Measurements from ENCODE around the gene FER1L5. TPM values are rescaled to one million over a fixed set of nuclear protein-coding genes. Genes with fewer than 3 reads are reported as not detected.

The FER1L5 gene
- total and polyA plus RNA-seq, 2 donors (not counting 1 experiment from before 2014, with no cell fraction given), result 0.24 to 0.50 TPM

- Histone ChIP-seq H3K4me2 (ENCODE audit: extremely low read depth, insufficient read depth, low read length) (no peak overlapping the region), H3K79me2 (ENCODE audit: control insufficient read depth, insufficient read depth, low read length) (no peaks in the 10 kb centered on the region), H3K36me3 (ENCODE audit: control insufficient read depth, insufficient read depth, low read length) (peaks cover 3% of the 10 kb centered on the region)
Observed at GRCh38 chr2:96734880-96735583, 92.5 kb downstream of the FER1L5 start.

GRCh38 chr2:96737251-96737650, 94.7 kb downstream of the FER1L5 start:
- no peak overlapping the region for H3K9ac ChIP-seq (ENCODE audit: insufficient read depth, low read length)
- DNase-seq (ENCODE audit: low read depth in 2 of 2), result no peak
- H3K9me3 ChIP-seq (ENCODE audit: control insufficient read depth, insufficient read depth, low read depth, low read length), result no peaks in the 10 kb centered on the region
- H4K20me1 ChIP-seq (ENCODE audit: control insufficient read depth, extremely low read depth, insufficient read depth, low read length), result no peaks in the 10 kb centered on the region
- peaks cover 3% of the 10 kb centered on the region for H3K36me3 ChIP-seq (ENCODE audit: control insufficient read depth, insufficient read depth, low read length)
- no peak overlapping the region for H2AFZ ChIP-seq (ENCODE audit: low read length)
- no peak overlapping the region for H3K4me3 ChIP-seq (replicated peaks in 1 of 4; ENCODE audit: control extremely low read depth in 1 of 4, insufficient read depth in 1 of 4, low read depth in 3 of 4, low read length in 4 of 4)
- no peaks in the 10 kb centered on the region for H3K79me2 ChIP-seq (ENCODE audit: control insufficient read depth, insufficient read depth, low read length)
- no peaks in the 10 kb centered on the region for H3K27me3 ChIP-seq (ENCODE audit: control insufficient read depth, insufficient read depth, low read length)
- H3K27ac ChIP-seq (ENCODE audit: insufficient read depth, low read length), result no peak overlapping the region
- no peak for TF ChIP-seq CTCF (conservative IDR thresholded peaks at IDR 0.05 in 1 of 2, IDR thresholded peaks at IDR 0.05 in 1 of 2; ENCODE audit: low read depth in 1 of 2, low read length in 2 of 2)
- no peak for TF ChIP-seq EZH2 (IDR thresholded peaks at IDR 0.05; ENCODE audit: low read length, missing control alignments)
- no peak overlapping the region for H3K4me2 ChIP-seq (ENCODE audit: extremely low read depth, insufficient read depth, low read length)
- H3K4me1 ChIP-seq (ENCODE audit: control insufficient read depth, extremely low read depth, insufficient read depth, low read length), result peaks cover 2% of the 10 kb centered on the region

More at GRCh38 chr2:96734880-96735583, 92.5 kb downstream of the FER1L5 start:
- Histone ChIP-seq H3K4me1 (ENCODE audit: control insufficient read depth, extremely low read depth, insufficient read depth, low read length) (no peaks in the 10 kb centered on the region), H3K4me3 (replicated peaks in 1 of 4; ENCODE audit: control extremely low read depth in 1 of 4, insufficient read depth in 1 of 4, low read depth in 3 of 4, low read length in 4 of 4) (peak overlapping the region in 1 of 4 experiments; percentile 11), H3K27ac (ENCODE audit: insufficient read depth, low read length) (no peak overlapping the region), H3K27me3 (ENCODE audit: control insufficient read depth, insufficient read depth, low read length) (no peaks in the 10 kb centered on the region), H3K9ac (ENCODE audit: insufficient read depth, low read length) (no peak overlapping the region), H4K20me1 (ENCODE audit: control insufficient read depth, extremely low read depth, insufficient read depth, low read length) (no peaks in the 10 kb centered on the region), H3K9me3 (ENCODE audit: control insufficient read depth, insufficient read depth, low read depth, low read length) (no peaks in the 10 kb centered on the region), H2AFZ (ENCODE audit: low read length) (no peak overlapping the region)
- TF ChIP-seq EZH2 (IDR thresholded peaks at IDR 0.05; ENCODE audit: low read length, missing control alignments) (no peak), CTCF (conservative IDR thresholded peaks at IDR 0.05 in 1 of 2, IDR thresholded peaks at IDR 0.05 in 1 of 2; ENCODE audit: low read depth in 1 of 2, low read length in 2 of 2) (no peak)
- DNase-seq (ENCODE audit: low read depth in 2 of 2), result peak in 1 of 2 donors; percentile 74

- Histone ChIP-seq H4K20me1 (ENCODE audit: control insufficient read depth, extremely low read depth, insufficient read depth, low read length) (no peaks in the 10 kb centered on the region), H3K9ac (ENCODE audit: insufficient read depth, low read length) (no peak overlapping the region)
Observed at GRCh38 chr2:96737831-96738230, 95.3 kb downstream of the FER1L5 start.

More at GRCh38 chr2:96737831-96738230, 95.3 kb downstream of the FER1L5 start:
- no peaks in the 10 kb centered on the region for H3K9me3 ChIP-seq (ENCODE audit: control insufficient read depth, insufficient read depth, low read depth, low read length)
- TF ChIP-seq CTCF (conservative IDR thresholded peaks at IDR 0.05 in 1 of 2, IDR thresholded peaks at IDR 0.05 in 1 of 2; ENCODE audit: low read depth in 1 of 2, low read length in 2 of 2) (no peak), EZH2 (IDR thresholded peaks at IDR 0.05; ENCODE audit: low read length, missing control alignments) (no peak)
- no peak overlapping the region for H3K4me3 ChIP-seq (replicated peaks in 1 of 4; ENCODE audit: control extremely low read depth in 1 of 4, insufficient read depth in 1 of 4, low read depth in 3 of 4, low read length in 4 of 4)
- no peak for DNase-seq (ENCODE audit: low read depth in 2 of 2)
- H3K4me1 ChIP-seq (ENCODE audit: control insufficient read depth, extremely low read depth, insufficient read depth, low read length), result peaks cover 2% of the 10 kb centered on the region
- no peak overlapping the region for H3K4me2 ChIP-seq (ENCODE audit: extremely low read depth, insufficient read depth, low read length)
- H2AFZ ChIP-seq (ENCODE audit: low read length), result no peak overlapping the region
- no peaks in the 10 kb centered on the region for H3K27me3 ChIP-seq (ENCODE audit: control insufficient read depth, insufficient read depth, low read length)
- no peak overlapping the region for H3K27ac ChIP-seq (ENCODE audit: insufficient read depth, low read length)
- no peaks in the 10 kb centered on the region for H3K79me2 ChIP-seq (ENCODE audit: control insufficient read depth, insufficient read depth, low read length)
- peaks cover 3% of the 10 kb centered on the region for H3K36me3 ChIP-seq (ENCODE audit: control insufficient read depth, insufficient read depth, low read length)

Measured in fibroblast of lung (primary cell).